Smooth muscle cell of the brain vasculature (primary cell): ENCODE results near the gene MAPK1.
"Not testable (repeated sequence)": the region's sequence is repeated elsewhere in the genome, so short reads cannot be mapped to it uniquely, and the experiment has no call there.

ENCODE experiments used
- DNase-seq: peaks from one replicate; pipeline ENCODE4 v3.0.0-alpha.2; 2012; ENCODE audit warnings: low read depth, low spot score

The MAPK1 gene

GRCh38 chr22:21848057-21848456 lies 19.4 kb downstream of the MAPK1 start:
- not testable (repeated sequence) for DNase-seq

- DNase-seq = no peak
Observed at GRCh38 chr22:21845558-21846453, 21.6 kb downstream of the MAPK1 start.

GRCh38 chr22:21842946-21843345 lies 24.5 kb downstream of the MAPK1 start:
- DNase-seq = no peak

DNA sequence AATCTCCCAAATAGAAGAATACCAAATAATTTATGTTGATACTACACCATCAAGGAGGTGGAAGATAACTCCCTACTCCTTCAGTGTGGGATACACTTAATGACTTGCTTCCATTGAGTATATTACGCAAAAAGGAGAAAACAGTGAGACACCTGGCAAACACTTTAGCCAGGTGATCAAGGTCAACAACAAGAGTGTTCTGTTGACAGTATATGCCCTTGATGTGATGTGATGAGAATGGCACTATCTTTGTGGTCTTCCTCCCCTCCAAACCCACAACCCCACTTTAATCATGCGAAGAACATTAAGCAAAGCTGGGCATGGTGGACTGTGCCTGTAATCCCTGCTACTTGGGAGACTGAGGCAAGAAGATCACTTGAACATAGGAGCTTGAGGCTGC lies 26.0 kb downstream of the MAPK1 start:
- DNase-seq = no peak

DNA sequence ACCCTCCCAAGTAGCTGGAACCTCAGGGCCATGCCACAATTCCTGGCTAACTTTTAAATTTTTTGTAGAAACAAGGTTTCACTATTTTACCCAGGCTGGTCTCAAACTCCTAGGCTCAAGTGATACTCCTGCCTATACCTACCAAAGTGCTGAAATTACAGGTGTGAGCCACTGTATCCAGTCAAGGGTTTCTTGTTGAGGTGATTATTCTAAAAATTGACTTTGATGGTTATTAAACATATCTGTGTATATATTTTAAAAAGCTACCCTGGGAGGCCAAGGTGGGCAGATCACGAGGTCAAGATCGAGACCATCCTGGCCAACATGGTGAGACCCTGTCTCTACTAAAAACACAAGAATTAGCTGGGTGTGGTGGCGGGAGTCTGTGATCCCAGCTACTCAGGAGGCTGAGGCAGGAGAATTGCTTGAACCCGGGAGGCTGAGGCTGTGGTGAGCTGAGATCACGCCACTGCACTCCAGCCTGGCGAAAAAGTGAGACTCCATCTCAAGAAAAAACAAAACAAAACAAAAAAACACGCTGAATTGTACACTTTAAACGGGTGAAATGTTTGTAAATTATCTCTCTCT lies 27.1 kb downstream of the MAPK1 start:
- no peak for DNase-seq

DNA sequence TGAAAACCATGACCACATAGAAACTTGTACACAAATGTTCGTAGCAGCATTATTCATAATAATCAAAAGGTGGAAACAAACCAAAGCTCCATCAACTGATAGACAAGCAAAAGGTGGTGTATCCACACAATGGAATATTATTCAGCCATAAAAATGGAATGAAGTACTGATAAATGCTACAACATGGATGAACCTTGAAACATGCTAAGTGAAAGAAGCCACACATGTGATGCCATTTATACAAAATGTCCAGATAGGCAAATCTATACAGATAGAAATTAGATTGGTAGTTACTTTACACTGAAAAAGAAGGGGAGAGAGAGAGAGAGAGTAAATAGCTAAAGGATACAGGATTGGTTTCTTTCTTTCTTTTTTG lies 27.7 kb downstream of the MAPK1 start:
- no peak for DNase-seq

GRCh38 chr22:21839104-21839764 lies 28.2 kb downstream of the MAPK1 start:
- DNase-seq = not testable (repeated sequence)

GRCh38 chr22:21837248-21837979 lies 30.0 kb downstream of the MAPK1 start:
- DNase-seq = peak; percentile 49

GRCh38 chr22:21836486-21836885 lies 31.0 kb downstream of the MAPK1 start:
- DNase-seq = not testable (repeated sequence)

- no peak for DNase-seq
Observed at GRCh38 chr22:21835378-21835777, 32.1 kb downstream of the MAPK1 start.

DNA sequence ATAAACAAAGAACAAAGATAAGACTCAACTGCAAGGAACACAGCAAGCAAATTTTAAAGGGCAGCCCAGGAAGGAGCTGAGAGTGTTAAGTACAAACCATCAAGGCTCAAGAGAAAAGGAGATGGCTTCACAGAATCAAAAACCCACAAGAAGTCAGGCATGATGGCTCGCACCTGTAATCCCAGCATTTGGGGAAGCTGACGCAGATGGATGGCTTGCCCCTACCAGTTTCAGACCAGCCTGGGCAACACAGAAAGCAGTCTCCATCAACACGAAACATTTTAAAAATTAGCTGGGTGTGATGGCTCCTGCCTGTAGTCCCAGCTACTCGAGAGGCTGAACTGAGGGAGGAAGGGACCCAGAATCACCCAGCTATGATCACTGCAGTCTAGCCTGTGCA lies 32.6 kb downstream of the MAPK1 start:
- no peak for DNase-seq

GRCh38 chr22:21832291-21833290 lies 34.9 kb downstream of the MAPK1 start:
- DNase-seq = no peak

GRCh38 chr22:21829523-21829922 lies 37.9 kb downstream of the MAPK1 start:
- DNase-seq = no peak

DNA sequence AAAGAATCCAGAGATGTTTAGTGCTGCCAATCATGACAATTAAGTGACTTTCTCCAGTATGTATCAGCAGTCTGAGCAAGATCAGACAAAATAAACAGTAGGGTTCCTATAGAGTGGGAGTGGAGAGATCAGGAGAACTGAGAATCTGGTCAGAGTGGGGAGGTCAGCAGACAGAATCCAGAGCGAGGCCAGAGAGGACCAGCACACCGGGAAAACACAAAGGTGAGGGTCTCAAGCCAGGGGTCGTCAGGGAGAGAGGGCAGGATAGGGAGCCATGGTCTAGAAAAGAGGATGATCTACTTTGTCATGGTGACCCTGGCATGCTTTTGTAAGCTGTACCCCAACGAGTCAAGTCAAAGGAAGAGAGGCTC lies 39.2 kb downstream of the MAPK1 start:
- DNase-seq = no peak

GRCh38 chr22:21827628-21828267 lies 39.7 kb downstream of the MAPK1 start:
- no peak for DNase-seq

DNA sequence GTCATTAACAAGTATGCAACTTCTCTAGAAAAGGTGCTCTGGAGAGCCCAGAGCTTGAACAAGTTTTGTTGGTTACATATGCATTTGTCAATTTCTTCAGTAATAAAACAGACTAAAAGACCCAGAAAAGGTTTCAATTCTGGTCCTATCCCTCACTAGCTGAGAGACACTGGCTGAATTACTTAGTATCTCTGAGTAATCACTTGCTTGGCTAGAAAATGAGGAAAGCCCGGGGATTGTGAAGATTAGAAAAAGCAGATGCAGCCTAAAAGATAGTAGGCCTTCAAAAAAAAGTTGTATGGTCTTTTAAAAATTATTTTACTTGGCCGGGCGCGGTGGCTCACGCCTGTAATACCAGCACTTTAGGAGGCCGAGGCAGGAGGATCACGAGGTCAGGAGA lies 41.2 kb downstream of the MAPK1 start:
- no peak for DNase-seq

DNA sequence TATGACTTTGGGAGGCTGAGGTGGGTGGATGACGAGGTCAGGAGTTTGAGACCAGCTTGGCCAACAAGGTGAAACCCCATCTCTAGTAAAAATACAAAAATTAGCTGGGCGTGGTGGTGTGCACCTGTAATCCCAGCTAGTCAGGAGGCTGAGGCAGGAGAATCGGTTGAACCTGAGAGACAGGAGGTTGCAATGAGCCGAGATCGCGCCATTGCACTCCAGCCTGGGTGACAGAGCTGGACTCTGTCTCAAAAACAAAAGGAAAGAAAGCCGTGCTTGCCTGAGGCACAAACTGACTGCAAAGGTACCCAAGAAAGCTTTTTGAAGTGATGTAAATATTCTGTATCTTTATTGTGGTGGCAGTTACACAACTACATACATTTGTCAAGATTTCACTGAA lies 42.5 kb downstream of the MAPK1 start:
- not testable (repeated sequence) for DNase-seq

GRCh38 chr22:21824445-21824912 lies 43.0 kb downstream of the MAPK1 start:
- no peak for DNase-seq

GRCh38 chr22:21823740-21824444 lies 43.6 kb downstream of the MAPK1 start:
- DNase-seq = no peak
